Kidney epithelial cell (primary cell): ENCODE data around the gene PCDHGA2. TPM values are rescaled to one million over a fixed set of nuclear protein-coding genes. Genes with fewer than 3 reads are reported as not detected.
"Not testable (repeated sequence)": the region's sequence is repeated elsewhere in the genome, so short reads cannot be mapped to it uniquely, and the experiment has no call there.

Experiments used
- DNase-seq: peaks from one replicate; pipeline ENCODE4 v3.0.0-alpha.2; 2010; ENCODE audit warnings: low read depth
- H3K27me3 ChIP-seq: 2 replicates; pipeline ENCODE4 v1.6.0; 2011; ENCODE audit warnings: low read length; ENCODE audit not compliant: control insufficient read depth, insufficient read depth
- H3K36me3 ChIP-seq: 2 replicates; pipeline ENCODE4 v1.5.1; 2011; ENCODE audit warnings: low read length; ENCODE audit not compliant: control insufficient read depth, insufficient read depth
- H3K4me3 ChIP-seq: 2 replicates; pipeline ENCODE4 v1.5.1; 2011; ENCODE audit warnings: low read depth, mild to moderate bottlenecking, control low read depth, low read length
- CTCF ChIP-seq: IDR thresholded peaks from 2 replicates; pipeline ENCODE4 v1.5.1; 2011; ENCODE audit warnings: mild to moderate bottlenecking, moderate library complexity, low read length, control low read depth, inconsistent platforms; ENCODE audit not compliant: insufficient read depth, poor library complexity, severe bottlenecking
- total RNA-seq: library from RNA; depleted of rRNA; stranded (reverse); fragments of >200 nt; gene quantifications from 2 replicates; pipeline ENCODE4 v1.2.3, GENCODE V29; 2015

Gene PCDHGA2
- total RNA-seq, 1 donor from 2014 or later: 2.8 TPM

- no peak overlapping the region for H3K4me3 ChIP-seq
- H3K27me3 ChIP-seq: peaks cover 5% of the 10 kb centered on the region
- TF ChIP-seq CTCF: no peak
- no peak for DNase-seq
- no peaks in the 10 kb centered on the region for H3K36me3 ChIP-seq
Observed at GRCh38 chr5:141328231-141328630, 10.3 kb upstream of the PCDHGA2 start.

GRCh38 chr5:141330299-141331080 lies 8.1 kb upstream of the PCDHGA2 start, which contains the start of gene PCDHGA1:
Gene PCDHGA1, plus strand, starts transcription at chr5:141330514.
- DNase-seq: no peak
- Histone ChIP-seq H3K4me3 (no peak within 1 kb of the TSS), H3K36me3 (no peaks in the 10 kb centered on the region), H3K27me3 (peaks cover 7% of the 10 kb centered on the region)
- TF ChIP-seq CTCF: peak; percentile 27

- H3K27me3 ChIP-seq, H3K36me3 ChIP-seq, H3K4me3 ChIP-seq, DNase-seq: not testable (repeated sequence)
Observed at GRCh38 chr5:141332571-141332970, 6.0 kb upstream of the PCDHGA2 start.

- H3K36me3 ChIP-seq, H3K4me3 ChIP-seq, DNase-seq: not testable (repeated sequence)
- peaks cover 18% of the 10 kb centered on the region for H3K27me3 ChIP-seq
Observed at GRCh38 chr5:141340781-141341354, 2.3 kb downstream of the PCDHGA2 start.

GRCh38 chr5:141342773-141343172 lies 4.2 kb downstream of the PCDHGA2 start:
- DNase-seq: no peak
- no peak for TF ChIP-seq CTCF
- H3K36me3 ChIP-seq: no peaks in the 10 kb centered on the region
- no peak overlapping the region for H3K4me3 ChIP-seq
- H3K27me3 ChIP-seq: peaks cover 18% of the 10 kb centered on the region

GRCh38 chr5:141343242-141343952 lies 4.8 kb downstream of the PCDHGA2 start, which contains the start of gene PCDHGA3:
Gene PCDHGA3, plus strand, starts transcription at chr5:141343829. Its CDS starts 205 bp downstream, at chr5:141344034.
- peak within 1 kb of the TSS; percentile 7 for H3K4me3 ChIP-seq
- TF ChIP-seq CTCF: peak; percentile 7
- no peak for DNase-seq
- H3K27me3 ChIP-seq: peaks cover 18% of the 10 kb centered on the region
- no peaks in the 10 kb centered on the region for H3K36me3 ChIP-seq
